GM18870 (cell line): ENCODE results near the gene PSMB5.

Experiments used
- ATAC-seq: cut with Tn5 transposase; IDR thresholded peaks from one replicate; pipeline ENCODE4 v1.9.1; 2021; ENCODE audit warnings: moderate library complexity; ENCODE audit not compliant: unreplicated experiment

The PSMB5 gene

GRCh38 chr14:23034498-23035302, at the start of gene PSMB5:
TSS of gene PSMB5 (minus strand) at chr14:23034900. CDS start at chr14:23034881, 19 bp downstream.
- peak; percentile 87 for ATAC-seq

GRCh38 chr14:23080474-23080873, 45.8 kb upstream of the PSMB5 start:
- no peak for ATAC-seq

GRCh38 chr14:23079716-23080115, 45.0 kb upstream of the PSMB5 start:
- ATAC-seq, result no peak

- no peak for ATAC-seq
Measured at GRCh38 chr14:23078692-23079116, 44.0 kb upstream of the PSMB5 start.

- ATAC-seq, result no peak
Measured at GRCh38 chr14:23077962-23078361, 43.3 kb upstream of the PSMB5 start.

GRCh38 chr14:23076785-23077408, 42.2 kb upstream of the PSMB5 start:
- ATAC-seq, result no peak

- ATAC-seq, result no peak
Measured at GRCh38 chr14:23074906-23075305, 40.2 kb upstream of the PSMB5 start.

GRCh38 chr14:23071921-23072539, 37.3 kb upstream of the PSMB5 start:
- ATAC-seq, result no peak

- peak; percentile 64 for ATAC-seq
Measured at GRCh38 chr14:23071244-23071920, 36.7 kb upstream of the PSMB5 start.

- ATAC-seq, result no peak
Measured at GRCh38 chr14:23070262-23071129, 35.8 kb upstream of the PSMB5 start.

- ATAC-seq, result no peak
Measured at GRCh38 chr14:23069413-23069806, 34.7 kb upstream of the PSMB5 start.

- ATAC-seq, result peak; percentile 69
Measured at GRCh38 chr14:23068789-23069412, 34.2 kb upstream of the PSMB5 start.

- no peak for ATAC-seq
Measured at GRCh38 chr14:23067847-23068788, 33.4 kb upstream of the PSMB5 start.

GRCh38 chr14:23066855-23067744, 32.4 kb upstream of the PSMB5 start:
- ATAC-seq, result no peak

- no peak for ATAC-seq
Measured at GRCh38 chr14:23066368-23066767, 31.7 kb upstream of the PSMB5 start.

- no peak for ATAC-seq
Measured at GRCh38 chr14:23063601-23064000, 28.9 kb upstream of the PSMB5 start.

- ATAC-seq, result no peak
Measured at GRCh38 chr14:23062002-23062401, 27.3 kb upstream of the PSMB5 start.
